GM19240 (cell line): ENCODE results near the gene GPRC5B.

Experiments used
- DNase-seq: peaks from one replicate; pipeline ENCODE4 v3.0.0; 2011; ENCODE audit warnings: low spot score; ENCODE audit not compliant: insufficient read length

Gene GPRC5B

GRCh38 chr16:19815418-19815817, 69.2 kb downstream of the GPRC5B start:
- no peak for DNase-seq

GRCh38 chr16:19812986-19813385, 71.7 kb downstream of the GPRC5B start:
- DNase-seq: no peak

- no peak for DNase-seq
Measured at GRCh38 chr16:19810817-19811731, 73.6 kb downstream of the GPRC5B start.

GRCh38 chr16:19809693-19810092, 75.0 kb downstream of the GPRC5B start:
- DNase-seq: no peak

- DNase-seq: no peak
Measured at GRCh38 chr16:19809121-19809635, 75.5 kb downstream of the GPRC5B start.

GRCh38 chr16:19808061-19808641, 76.5 kb downstream of the GPRC5B start:
- DNase-seq: no peak
